NCI-H1930 (cell line): ENCODE data around the gene JMJD1C.

Source experiments
- DNase-seq, 2 experiments: peaks; one replicate each; lab custom pipeline; 2025; lab: John Stamatoyannopoulos, UW

Gene JMJD1C

DNA sequence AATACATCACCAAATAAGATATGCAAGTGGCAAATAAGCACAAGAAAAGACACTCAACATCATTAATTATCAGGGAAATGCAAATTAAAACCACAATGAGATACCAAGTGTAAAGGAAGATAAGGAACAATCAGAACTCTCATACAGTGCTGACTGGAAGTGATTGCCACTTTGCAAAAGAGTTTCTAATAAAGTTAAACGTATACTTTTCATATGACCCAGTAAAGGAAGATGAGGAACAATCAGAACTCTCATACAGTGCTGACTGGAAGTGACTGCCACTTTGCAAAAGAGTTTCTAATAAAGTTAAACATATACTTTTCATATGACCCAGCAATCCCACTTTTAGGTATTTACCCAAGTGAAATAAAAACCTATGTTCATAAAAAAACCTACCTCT is 12.2 kb upstream of the JMJD1C start:
- no peak for DNase-seq

GRCh38 chr10:63474488-63474887 is 8.7 kb upstream of the JMJD1C start:
- DNase-seq, result no peak

- no peak for DNase-seq
Measured at GRCh38 chr10:63470928-63471327, 5.2 kb upstream of the JMJD1C start.

DNA sequence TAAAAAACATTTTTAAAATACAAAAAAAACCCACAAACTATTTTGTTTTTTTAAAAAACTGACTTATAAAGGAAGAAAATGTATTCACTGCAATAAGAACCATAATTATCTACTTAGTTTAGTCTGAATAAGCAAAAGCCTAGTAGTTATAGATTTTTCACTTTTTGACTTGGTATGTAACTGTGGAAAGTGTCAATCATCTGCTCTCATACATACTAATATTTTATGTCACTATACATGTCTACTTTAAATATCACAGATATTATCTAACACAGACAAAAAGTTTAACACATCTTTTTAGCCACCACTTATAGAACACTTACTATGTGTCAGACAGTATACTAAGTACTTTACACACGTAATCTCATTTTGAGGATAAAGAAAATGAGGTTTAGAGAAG is 3.2 kb upstream of the JMJD1C start:
- DNase-seq, result no peak

- peak in 1 of 2 experiments; percentile 1 for DNase-seq
Measured at GRCh38 chr10:63467841-63468240, 2.1 kb upstream of the JMJD1C start.

DNA sequence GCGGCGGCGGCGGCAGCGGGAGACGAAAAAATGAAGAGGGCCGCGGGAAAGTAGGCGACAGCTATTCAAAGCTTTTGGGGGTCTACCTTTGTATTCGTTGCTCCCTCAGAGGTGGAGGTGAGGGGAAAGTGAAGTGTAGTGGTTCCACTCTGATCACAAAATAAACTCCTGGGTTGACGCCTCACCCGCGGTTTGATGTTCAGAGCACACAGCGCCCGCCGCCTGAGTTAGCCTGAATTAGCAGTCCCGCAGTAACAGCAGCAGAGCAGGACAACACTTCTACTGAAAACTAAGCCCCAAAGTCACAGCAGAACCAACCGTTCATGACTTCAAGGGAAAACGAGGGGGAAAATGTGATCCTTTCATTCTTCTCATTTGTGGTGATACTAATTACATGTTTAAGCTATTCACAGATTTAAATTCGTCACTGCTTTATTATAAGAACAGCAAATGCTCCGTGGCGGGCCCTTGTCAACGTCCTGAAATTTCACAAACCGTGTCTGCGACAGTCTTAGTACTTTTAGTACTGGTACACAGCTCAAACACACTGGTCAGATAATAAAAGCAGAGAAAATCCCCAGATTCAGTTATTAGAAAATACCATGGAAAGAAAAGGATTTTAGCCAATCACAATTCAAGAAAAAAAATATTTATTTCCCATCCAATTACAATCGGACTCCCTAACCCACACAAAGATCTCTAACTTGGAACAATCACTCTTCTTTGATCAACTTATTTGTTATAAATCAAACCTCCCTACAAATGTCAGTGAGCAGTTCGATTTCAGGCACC is 563 bp upstream of the JMJD1C start:
- DNase-seq, result peak in 1 of 2 experiments; percentile 21

- DNase-seq, result no peak
Measured at GRCh38 chr10:63464402-63465292, 1.1 kb downstream of the JMJD1C start.

GRCh38 chr10:63462442-63462841 is 3.3 kb downstream of the JMJD1C start:
- no peak for DNase-seq

DNA sequence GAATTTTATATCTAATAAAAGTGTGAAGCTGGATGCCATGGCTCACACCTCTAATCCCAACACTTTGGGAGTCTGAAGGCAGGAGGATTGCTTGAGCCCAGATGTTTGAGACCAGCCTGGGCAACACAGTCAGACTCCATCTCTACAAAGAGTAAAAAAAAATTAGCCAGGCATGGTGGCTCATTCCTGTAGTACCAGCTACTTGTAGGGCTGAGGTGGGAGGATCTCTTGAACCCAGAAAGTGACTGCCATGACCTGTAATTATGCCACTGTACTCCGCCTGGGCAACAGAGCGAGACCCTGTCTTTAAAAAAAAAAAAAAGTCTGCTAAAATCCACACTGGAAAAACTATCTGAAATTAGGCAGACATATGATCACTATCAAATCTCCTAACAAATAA is 7.6 kb downstream of the JMJD1C start:
- no peak for DNase-seq

DNA sequence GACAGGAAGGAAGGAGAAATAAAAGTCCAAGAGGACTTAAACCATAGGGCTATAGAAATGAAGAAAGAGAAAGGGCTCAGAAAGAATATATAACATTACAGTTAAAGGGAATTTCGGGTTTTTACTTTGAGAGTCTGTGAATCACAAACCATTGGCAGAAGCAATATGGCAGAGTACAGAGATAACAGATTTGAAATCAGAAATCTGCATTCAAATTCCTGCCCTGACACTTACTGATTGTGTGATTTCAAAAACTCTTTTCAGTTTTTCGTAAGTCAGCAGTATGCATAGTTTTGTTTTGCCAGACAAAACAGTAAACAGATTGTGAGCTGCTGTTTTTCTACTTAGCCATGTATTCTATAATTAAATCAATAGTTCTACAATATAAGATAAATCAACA is 8.2 kb downstream of the JMJD1C start:
- DNase-seq, result no peak

DNA sequence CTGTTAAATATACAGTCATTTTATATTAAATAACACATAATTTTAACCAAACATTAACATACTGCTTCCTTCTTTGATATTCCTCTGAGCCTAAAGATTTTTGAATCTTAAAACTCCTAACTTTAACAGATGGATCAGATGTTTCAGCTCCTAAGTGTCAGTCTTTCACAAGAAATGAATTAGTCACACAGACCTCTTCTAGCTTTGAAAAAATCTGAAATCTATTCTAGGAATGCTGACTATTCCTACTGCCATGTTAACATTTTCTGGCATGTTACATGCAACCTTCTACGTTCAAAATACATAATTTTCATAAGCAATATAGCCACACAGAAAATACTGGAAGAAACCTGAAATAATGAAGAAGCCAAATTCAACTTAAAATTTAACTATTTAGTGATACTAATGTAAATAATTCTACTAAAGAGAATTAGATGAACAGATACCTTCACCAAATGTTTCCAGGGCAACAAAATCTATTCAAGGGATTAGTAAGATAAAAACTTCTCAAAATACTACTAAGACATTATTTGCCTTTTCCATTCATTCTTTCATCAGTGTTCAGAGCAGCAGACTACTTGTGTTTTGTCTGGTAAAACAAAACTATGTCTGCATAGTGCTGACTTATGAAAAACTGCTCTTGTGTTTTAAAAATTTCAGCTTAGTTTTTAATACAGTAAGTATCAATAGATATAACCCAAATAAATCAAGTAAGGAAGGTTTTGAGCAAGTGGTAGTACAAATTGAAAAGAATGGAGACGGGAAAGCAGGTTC is 9.2 kb downstream of the JMJD1C start:
- no peak for DNase-seq

- DNase-seq, result no peak
Measured at GRCh38 chr10:63455507-63455906, 10.3 kb downstream of the JMJD1C start.

DNA sequence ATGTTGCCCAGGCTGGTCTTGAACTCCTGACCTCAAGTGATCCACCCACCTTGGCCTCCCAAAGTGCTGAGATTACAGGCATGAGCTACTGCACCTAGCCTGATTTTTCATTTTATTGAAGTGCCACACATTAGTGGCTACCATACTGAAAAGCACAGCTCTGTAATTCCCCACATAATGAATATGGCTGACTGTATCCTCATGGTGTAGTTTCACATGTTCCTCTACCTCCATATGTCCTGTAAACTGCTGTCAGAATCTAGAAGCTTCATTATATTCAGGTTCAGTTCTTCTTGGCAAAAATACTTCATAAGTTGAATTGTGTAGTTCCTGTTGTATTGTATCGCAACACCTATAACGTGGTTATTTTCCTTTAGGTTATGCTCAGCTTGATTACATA is 11.1 kb downstream of the JMJD1C start:
- no peak for DNase-seq

DNA sequence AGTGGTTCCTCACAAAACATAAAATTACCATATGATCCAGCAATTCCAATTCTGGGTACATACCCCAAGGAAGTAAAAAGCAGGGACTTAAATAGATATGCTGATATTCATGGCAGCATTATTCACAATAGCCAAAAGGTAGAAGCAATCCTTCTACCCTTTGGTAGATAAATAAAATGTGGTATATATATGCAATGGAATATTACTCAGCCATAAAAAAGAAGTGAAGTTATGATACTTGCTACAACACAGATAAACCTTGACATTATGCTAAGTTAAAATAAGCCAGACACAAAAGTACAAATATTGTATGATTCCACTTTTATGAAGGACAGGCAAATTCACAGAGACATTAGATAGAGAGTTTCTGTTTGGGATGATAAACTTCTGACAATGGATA is 13.3 kb downstream of the JMJD1C start:
- DNase-seq, result no peak

GRCh38 chr10:63446716-63447440 is 18.9 kb downstream of the JMJD1C start:
- no peak for DNase-seq

GRCh38 chr10:63441404-63441803 is 24.4 kb downstream of the JMJD1C start:
- DNase-seq, result no peak

- DNase-seq, result no peak
Measured at GRCh38 chr10:63439607-63440006, 26.2 kb downstream of the JMJD1C start.

- no peak for DNase-seq
Measured at GRCh38 chr10:63438506-63439498, 27.0 kb downstream of the JMJD1C start.

DNA sequence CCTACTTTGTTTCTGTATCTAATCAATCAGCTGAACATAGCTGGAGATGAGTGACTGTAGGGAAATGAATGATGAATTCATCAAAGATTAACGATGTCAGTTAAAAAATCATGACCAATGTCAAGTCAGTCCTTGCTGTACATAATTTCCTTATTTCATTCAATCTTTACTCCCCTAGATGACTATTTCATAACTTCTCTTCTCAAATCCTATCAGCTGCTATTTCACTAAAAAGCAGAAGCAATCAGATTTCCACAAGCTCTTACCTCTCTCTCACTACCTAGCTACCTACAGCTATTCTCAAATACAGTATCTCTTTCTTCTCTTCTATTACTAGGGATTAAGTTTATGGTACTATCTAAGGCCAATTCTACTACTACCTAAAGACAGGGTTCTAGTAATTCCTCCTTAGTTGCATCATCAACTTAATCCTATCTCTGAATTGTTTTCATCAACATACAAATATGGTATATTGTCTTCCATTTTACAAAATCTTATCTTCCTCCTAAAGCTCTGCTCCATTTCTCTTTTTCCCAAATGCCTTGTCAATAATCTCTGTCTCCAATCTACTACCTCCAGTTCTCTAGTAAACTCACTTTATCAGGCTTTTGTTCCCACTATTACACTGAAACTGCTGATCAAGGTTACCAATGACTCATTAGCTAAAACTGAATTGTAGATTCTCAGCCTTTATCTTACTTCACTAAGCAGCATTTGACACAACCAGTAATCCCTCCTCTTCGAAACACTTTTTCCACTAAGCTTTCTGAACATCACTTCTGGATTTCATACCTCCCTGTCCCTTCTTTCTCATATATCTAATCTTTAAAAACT is 28.4 kb downstream of the JMJD1C start:
- no peak for DNase-seq

DNA sequence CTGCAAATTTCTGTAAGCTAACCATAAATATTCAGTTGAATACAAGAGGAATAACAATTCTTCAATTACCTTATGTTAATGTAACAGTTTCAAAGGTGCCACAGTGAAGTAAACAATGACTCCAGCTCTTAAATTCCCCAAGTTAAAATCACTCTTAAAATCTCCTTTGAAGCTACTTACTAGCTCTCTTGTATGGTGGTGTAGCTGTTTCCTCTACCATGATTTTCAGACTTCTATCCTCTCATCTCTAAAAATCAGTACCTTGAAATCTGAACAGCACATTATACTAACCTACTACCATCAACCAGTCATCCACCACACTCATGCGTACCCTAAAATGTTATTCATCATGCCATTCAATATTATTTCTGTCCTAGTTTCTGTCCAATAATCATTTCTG is 29.6 kb downstream of the JMJD1C start:
- DNase-seq, result no peak
